Transverse colon (tissue), 4 donors: Measurements from ENCODE around the gene EPHB4. TPM values are rescaled to one million over a fixed set of nuclear protein-coding genes. Genes with fewer than 3 reads are reported as not detected.
A peak's percentile ranks its signal among the peaks of the same experiment; 100 is the strongest.

ENCODE experiments used
- DNase-seq: peaks from one replicate; pipeline ENCODE4 v3.0.0-alpha.2; 2019
- H3K27ac ChIP-seq, 4 donors: fragments of 200-600 bp; sonication (generic); 2 replicates each; pipeline ENCODE4 v1.5.1; 2016 to 2018; ENCODE audit warnings: inconsistent platforms in 4 of 4
- H3K27me3 ChIP-seq: fragments of 200-600 bp; sonication (generic); 2 replicates; pipeline ENCODE4 v1.5.1; 2017; ENCODE audit warnings: inconsistent platforms
- H3K36me3 ChIP-seq, 4 donors: fragments of 200-600 bp; sonication (generic); 2 replicates each; pipeline ENCODE4 v1.5.1; 2017 to 2019; ENCODE audit warnings: inconsistent platforms in 4 of 4
- H3K4me1 ChIP-seq, 4 donors: fragments of 200-600 bp; sonication (generic); 2 replicates each; pipeline ENCODE4 v1.5.1; 2017 to 2020; ENCODE audit warnings: inconsistent platforms in 4 of 4
- H3K4me3 ChIP-seq, 4 donors: fragments of 200-600 bp; sonication (generic); 1 replicate in 1 of 4; 2 replicates in 3 of 4; pipeline versions ENCODE4 v1.5.1 to v1.6.1; 2017 to 2019; ENCODE audit warnings: inconsistent platforms in 4 of 4
- H3K9me3 ChIP-seq, 2 donors: fragments of 200-600 bp; sonication (generic); 2 replicates each; pipeline ENCODE4 v1.5.1; 2017 to 2019; ENCODE audit warnings: inconsistent platforms in 2 of 2
- EP300 ChIP-seq: sonication (generic); formaldehyde crosslinking; IDR thresholded peaks from one replicate; pipeline ENCODE4 v1.6.1; 2017; ENCODE audit warnings: antibody characterized with exemption, low read depth
- POLR2A ChIP-seq: fragments of 450-650 bp; IDR thresholded peaks from one replicate; pipeline ENCODE4 v1.6.1; 2016; ENCODE audit warnings: antibody characterized with exemption, mild to moderate bottlenecking, moderate library complexity
- POLR2AphosphoS5 ChIP-seq, 3 donors: sonication (generic); formaldehyde crosslinking; IDR thresholded peaks; one replicate each; pipeline ENCODE4 v1.6.1; 2016; ENCODE audit warnings: antibody characterized with exemption in 3 of 3
- WGBS, 2 donors: methylation state at CpG; one replicate each; pipeline ENCODE4 v1.1.5; 2018; ENCODE audit warnings: low coverage in 1 of 2; 5-methylcytosine and 5-hydroxymethylcytosine counted together
- in situ Hi-C, 4 donors: fragments of 200-750 bp; cut with MboI; loops; one replicate each; pipeline versions ENCODE4 v1.15.0 to v1.15.1; 2017; ENCODE audit warnings: low sequenced_read_pairs in 3 of 4, low pct_ligation_motif_present in 1 of 4, low pct_unique_long_range_greater_than_20kb in 1 of 4
- intact Hi-C: fragments of 100-400 bp; cut with DNase I; formaldehyde crosslinking; loops from one replicate; pipeline ENCODE4 v1.15.1; 2023; ENCODE audit warnings: low total_unique reads
- total RNA-seq, 4 donors: library from RNA; depleted of rRNA; stranded (reverse); fragments of >200 nt; gene quantifications; one replicate each; pipeline ENCODE4 v1.1.0, GENCODE V29; 2016
- TF ChIP-seq, protein P1 (sequence below), 5 experiments: fragments of 200-600 bp in 3 of 5; fragments of 450-650 bp in 2 of 5; sonication (generic) in 3 of 5; IDR thresholded peaks; 1 replicate in 2 of 5; 2 replicates in 3 of 5; pipeline ENCODE4 v1.5.1; 2016 to 2017; ENCODE audit warnings: antibody characterized with exemption in 5 of 5, inconsistent platforms in 3 of 5, mild to moderate bottlenecking in 2 of 5, moderate library complexity in 1 of 5

Gene EPHB4
- total RNA-seq, 4 donors from 2014 or later, result 23.2 to 95.5 (median 43.5) TPM

GRCh38 chr7:100867040-100867775, 39.9 kb upstream of the EPHB4 start, which contains the start of gene TRIP6:
Gene TRIP6, plus strand, starts transcription at chr7:100867387. Its CDS starts 111 bp downstream, at chr7:100867498.
- Histone ChIP-seq H3K27ac (peak within 1 kb of the TSS; percentile 92 to 97 (median 96)), H3K9me3 (no peaks in the 10 kb centered on the region), H3K36me3 (peaks cover 0 to under 1% (median 0%) of the 10 kb centered on the region in 4 donors), H3K4me1 (peaks cover 11 to 39% (median 34%) of the 10 kb centered on the region in 4 donors), H3K27me3 (no peaks in the 10 kb centered on the region), H3K4me3 (peak within 1 kb of the TSS; percentile 67 to 74 (median 70))
- TF ChIP-seq POLR2AphosphoS5 (IDR thresholded peaks at IDR 0.05) (peak; percentile 31 to 62 (median 58)), EP300 (no peak)
- intact Hi-C loops (no loop called here), in situ Hi-C loops (loop anchor here in 1 of 4 donors (25.0 kb wide), 1 partner anchor 155 kb away; the partner anchor contains the start of genes EPO and POP7)
- peak; percentile 87 for DNase-seq
- 2% methylated on average over 11 to 34 of the region's 42 CpGs for WGBS, 2 donors

- H3K27me3 ChIP-seq, result no peaks in the 10 kb centered on the region
- peaks cover 11 to 39% (median 34%) of the 10 kb centered on the region in 4 donors for H3K4me1 ChIP-seq
- H3K27ac ChIP-seq, result peak overlapping the region; percentile 92 to 97 (median 96)
- no peaks in the 10 kb centered on the region for H3K9me3 ChIP-seq
- TF ChIP-seq, protein P1, sequence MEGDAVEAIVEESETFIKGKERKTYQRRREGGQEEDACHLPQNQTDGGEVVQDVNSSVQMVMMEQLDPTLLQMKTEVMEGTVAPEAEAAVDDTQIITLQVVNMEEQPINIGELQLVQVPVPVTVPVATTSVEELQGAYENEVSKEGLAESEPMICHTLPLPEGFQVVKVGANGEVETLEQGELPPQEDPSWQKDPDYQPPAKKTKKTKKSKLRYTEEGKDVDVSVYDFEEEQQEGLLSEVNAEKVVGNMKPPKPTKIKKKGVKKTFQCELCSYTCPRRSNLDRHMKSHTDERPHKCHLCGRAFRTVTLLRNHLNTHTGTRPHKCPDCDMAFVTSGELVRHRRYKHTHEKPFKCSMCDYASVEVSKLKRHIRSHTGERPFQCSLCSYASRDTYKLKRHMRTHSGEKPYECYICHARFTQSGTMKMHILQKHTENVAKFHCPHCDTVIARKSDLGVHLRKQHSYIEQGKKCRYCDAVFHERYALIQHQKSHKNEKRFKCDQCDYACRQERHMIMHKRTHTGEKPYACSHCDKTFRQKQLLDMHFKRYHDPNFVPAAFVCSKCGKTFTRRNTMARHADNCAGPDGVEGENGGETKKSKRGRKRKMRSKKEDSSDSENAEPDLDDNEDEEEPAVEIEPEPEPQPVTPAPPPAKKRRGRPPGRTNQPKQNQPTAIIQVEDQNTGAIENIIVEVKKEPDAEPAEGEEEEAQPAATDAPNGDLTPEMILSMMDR (IDR thresholded peaks at IDR 0.05), result no peak
- TF ChIP-seq POLR2A (no peak), EP300 (no peak), POLR2AphosphoS5 (IDR thresholded peaks at IDR 0.05) (no peak)
- DNase-seq, result no peak
- H3K36me3 ChIP-seq, result no peaks in the 10 kb centered on the region
- intact Hi-C loops (no loop called here), in situ Hi-C loops (loop anchor here in 1 of 4 donors (25.0 kb wide), 1 partner anchor 154 kb away; the partner anchor contains the start of genes EPO and POP7)
- peak overlapping the region; percentile 17 to 74 (median 70) for H3K4me3 ChIP-seq
- 43% methylated on average over 5 of the region's 5 CpGs; no CpG with 5 or more reads in 1 of the 2 donors for WGBS, 2 donors
Observed at GRCh38 chr7:100866729-100867039, 39.4 kb upstream of the EPHB4 start.

GRCh38 chr7:100865938-100866728, 38.8 kb upstream of the EPHB4 start:
- Histone ChIP-seq H3K27me3 (no peaks in the 10 kb centered on the region), H3K9me3 (no peaks in the 10 kb centered on the region), H3K4me1 (peaks cover 11 to 39% (median 34%) of the 10 kb centered on the region in 4 donors), H3K4me3 (peak overlapping the region; percentile 14 to 74 (median 70)), H3K36me3 (no peaks in the 10 kb centered on the region), H3K27ac (peak overlapping the region; percentile 92 to 97 (median 96))
- in situ Hi-C loops, result loop anchor here in 1 of 4 donors (25.0 kb wide), 1 partner anchor 154 kb away; the partner anchor contains the start of genes EPO and POP7
- TF ChIP-seq, protein P1 (IDR thresholded peaks at IDR 0.05), result no peak
- peak in 2 of 3 donors; percentile 46 to 62 for TF ChIP-seq POLR2AphosphoS5 (IDR thresholded peaks at IDR 0.05)
- TF ChIP-seq POLR2A, result peak; percentile 54
- TF ChIP-seq EP300, result no peak
- peak; percentile 86 for DNase-seq
- 48% methylated on average over 44 of the region's 46 CpGs; no CpG with 5 or more reads in 1 of the 2 donors for WGBS, 2 donors
- intact Hi-C loops, result no loop called here

GRCh38 chr7:100865372-100865911, 38.1 kb upstream of the EPHB4 start:
- TF ChIP-seq POLR2AphosphoS5 (IDR thresholded peaks at IDR 0.05), result no peak
- intact Hi-C loops (no loop called here), in situ Hi-C loops (loop anchor here in 1 of 4 donors (25.0 kb wide), 1 partner anchor 153 kb away; the partner anchor contains the start of genes EPO and POP7)
- no peaks in the 10 kb centered on the region for H3K9me3 ChIP-seq
- peak overlapping the region in 3 of 4 donors; percentile 69 to 74 (median 72) for H3K4me3 ChIP-seq
- DNase-seq, result no peak
- no peaks in the 10 kb centered on the region for H3K36me3 ChIP-seq
- no peaks in the 10 kb centered on the region for H3K27me3 ChIP-seq
- peaks cover 11 to 39% (median 34%) of the 10 kb centered on the region in 4 donors for H3K4me1 ChIP-seq
- WGBS, 2 donors, result 75 to 97% methylated on average over 4 to 17 of the region's 17 CpGs
- peak overlapping the region; percentile 92 to 97 (median 96) for H3K27ac ChIP-seq
